Erythroblast (primary cell): Measurements from ENCODE around the gene PHOSPHO2.

ENCODE experiments used
- GATA1 ChIP-seq: IDR thresholded peaks from 2 replicates; pipeline ENCODE4 v1.6.1; 2011; ENCODE audit warnings: low read depth, mild to moderate bottlenecking, control low read depth, low read length, moderate library complexity
- POLR2A ChIP-seq: IDR thresholded peaks from 2 replicates; pipeline ENCODE4 v1.6.1; 2011; ENCODE audit warnings: mild to moderate bottlenecking, low read length

DNA sequence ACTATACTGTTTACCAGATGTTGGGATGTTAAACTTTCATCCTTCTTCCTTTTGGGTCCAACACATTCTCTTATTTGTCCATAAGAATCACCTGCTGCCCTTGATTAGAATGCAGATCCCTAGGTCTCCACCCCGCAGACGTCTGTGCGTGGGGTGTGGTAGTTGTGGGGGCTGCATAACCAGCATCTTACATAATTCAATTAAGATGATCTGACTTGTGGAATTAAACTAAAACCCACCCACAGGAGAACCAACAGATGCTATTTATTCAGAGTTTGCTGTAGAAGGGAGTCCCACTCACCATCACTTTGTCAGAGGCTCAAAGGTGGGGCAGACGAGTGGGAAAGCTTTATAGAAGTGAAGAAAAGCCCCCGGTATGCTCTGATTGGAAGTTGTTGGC is 37.8 kb downstream of the PHOSPHO2 start:
- TF ChIP-seq POLR2A, result no peak
- TF ChIP-seq GATA1, result no peak
